Endothelial cell of umbilical vein (primary cell): ENCODE data around the gene GPR157.

Experiments used
- EZH2 ChIP-seq: IDR thresholded peaks from 2 replicates; pipeline ENCODE4 v1.6.1; 2012; ENCODE audit warnings: borderline replicate concordance, low read depth, mild to moderate bottlenecking, moderate library complexity, low read length, inconsistent platforms; ENCODE audit not compliant: severe bottlenecking
- FOS ChIP-seq: IDR thresholded peaks from 2 replicates; pipeline ENCODE4 v1.6.1; 2011; ENCODE audit warnings: mild to moderate bottlenecking, low read length, moderate library complexity, borderline replicate concordance; ENCODE audit not compliant: insufficient read depth
- GATA2 ChIP-seq: IDR thresholded peaks from 2 replicates; pipeline ENCODE4 v1.7.0; 2011; ENCODE audit warnings: low read depth, mild to moderate bottlenecking, moderate library complexity, mixed read lengths, low read length; ENCODE audit not compliant: insufficient read length, insufficient read depth
- JUN ChIP-seq: IDR thresholded peaks from 2 replicates; pipeline ENCODE4 v1.6.1; 2011; ENCODE audit warnings: borderline replicate concordance, low read depth; ENCODE audit not compliant: insufficient read length, insufficient read depth
- MYC ChIP-seq: IDR thresholded peaks from one replicate; pipeline ENCODE4 v1.6.1; 2011; ENCODE audit warnings: mild to moderate bottlenecking, low read depth, low read length
- POLR2A ChIP-seq: IDR thresholded peaks from 2 replicates; pipeline ENCODE4 v1.6.1; 2012; ENCODE audit warnings: low read depth, mild to moderate bottlenecking, control low read depth, low read length
- TF ChIP-seq, protein P1 (sequence below), 2 donors: IDR thresholded peaks; 1 replicate in 1 of 2; 2 replicates in 1 of 2; pipeline ENCODE4 v1.5.1; 2011; ENCODE audit warnings: low read length in 2 of 2, mild to moderate bottlenecking in 2 of 2, moderate library complexity in 2 of 2, control low read depth in 1 of 2, inconsistent platforms in 1 of 2, low read depth in 1 of 2; ENCODE audit not compliant: insufficient read depth in 1 of 2; ENCODE audit errors: extremely low read depth in 1 of 2
- TF ChIP-seq, protein P2 (sequence below): IDR thresholded peaks from 2 replicates; pipeline ENCODE4 v1.6.1; 2011; ENCODE audit not compliant: insufficient read depth, insufficient read length

DNA sequence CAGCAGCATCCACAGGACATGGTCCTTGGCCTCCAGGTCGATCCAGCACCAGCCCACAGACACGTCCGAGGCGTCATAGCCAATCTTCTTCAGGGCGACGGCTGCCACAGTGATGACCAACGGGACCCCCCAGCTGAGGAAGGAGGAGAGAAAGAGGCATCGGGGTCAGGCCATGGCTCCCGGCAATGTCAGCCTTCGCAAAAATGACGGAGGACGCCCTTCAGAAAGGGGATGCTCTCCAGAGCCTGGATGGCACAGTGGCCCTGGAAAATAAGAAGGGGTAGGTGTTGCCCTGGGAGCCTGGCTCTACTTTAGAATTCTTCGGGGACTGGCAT, 17.6 kb downstream of the GPR157 start:
- no peak for TF ChIP-seq POLR2A
- TF ChIP-seq, protein P1, sequence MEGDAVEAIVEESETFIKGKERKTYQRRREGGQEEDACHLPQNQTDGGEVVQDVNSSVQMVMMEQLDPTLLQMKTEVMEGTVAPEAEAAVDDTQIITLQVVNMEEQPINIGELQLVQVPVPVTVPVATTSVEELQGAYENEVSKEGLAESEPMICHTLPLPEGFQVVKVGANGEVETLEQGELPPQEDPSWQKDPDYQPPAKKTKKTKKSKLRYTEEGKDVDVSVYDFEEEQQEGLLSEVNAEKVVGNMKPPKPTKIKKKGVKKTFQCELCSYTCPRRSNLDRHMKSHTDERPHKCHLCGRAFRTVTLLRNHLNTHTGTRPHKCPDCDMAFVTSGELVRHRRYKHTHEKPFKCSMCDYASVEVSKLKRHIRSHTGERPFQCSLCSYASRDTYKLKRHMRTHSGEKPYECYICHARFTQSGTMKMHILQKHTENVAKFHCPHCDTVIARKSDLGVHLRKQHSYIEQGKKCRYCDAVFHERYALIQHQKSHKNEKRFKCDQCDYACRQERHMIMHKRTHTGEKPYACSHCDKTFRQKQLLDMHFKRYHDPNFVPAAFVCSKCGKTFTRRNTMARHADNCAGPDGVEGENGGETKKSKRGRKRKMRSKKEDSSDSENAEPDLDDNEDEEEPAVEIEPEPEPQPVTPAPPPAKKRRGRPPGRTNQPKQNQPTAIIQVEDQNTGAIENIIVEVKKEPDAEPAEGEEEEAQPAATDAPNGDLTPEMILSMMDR (IDR thresholded peaks at IDR 0.05; ENCODE audit: extremely low read depth in 1 of 2, insufficient read depth in 1 of 2, low read depth in 1 of 2, low read length in 2 of 2) = no peak
- TF ChIP-seq GATA2 = no peak
- TF ChIP-seq EZH2 = no peak
- TF ChIP-seq, protein P2, sequence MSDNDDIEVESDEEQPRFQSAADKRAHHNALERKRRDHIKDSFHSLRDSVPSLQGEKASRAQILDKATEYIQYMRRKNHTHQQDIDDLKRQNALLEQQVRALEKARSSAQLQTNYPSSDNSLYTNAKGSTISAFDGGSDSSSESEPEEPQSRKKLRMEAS = no peak
- TF ChIP-seq MYC = no peak
- no peak for TF ChIP-seq JUN
- TF ChIP-seq FOS = no peak
